ENCODE measurements around the gene TANC1.

TANC1 gene

GRCh38 chr2:158968396-158969161, at the start of gene TANC1:
Gene TANC1 (plus strand): TSS chr2:158968640. CDS start chr2:159065911, 97,271 bp downstream.
- DNase-seq: peak; percentile 28 to 55

GRCh38 chr2:158921599-158922408, 46.6 kb upstream of the TANC1 start:
- DNase-seq: no peak

- no peak for DNase-seq
Observed at GRCh38 chr2:158922601-158923000, 45.8 kb upstream of the TANC1 start.

- no peak for DNase-seq
Observed at GRCh38 chr2:158923180-158923594, 45.3 kb upstream of the TANC1 start.

GRCh38 chr2:158923641-158924040, 44.8 kb upstream of the TANC1 start:
- no peak for DNase-seq

GRCh38 chr2:158926478-158926948, 41.9 kb upstream of the TANC1 start:
- no peak for DNase-seq

GRCh38 chr2:158928515-158928914, 39.9 kb upstream of the TANC1 start:
- DNase-seq: no peak

GRCh38 chr2:158928965-158929364, 39.5 kb upstream of the TANC1 start:
- no peak for DNase-seq

GRCh38 chr2:158931572-158931971, 36.9 kb upstream of the TANC1 start:
- DNase-seq: no peak

GRCh38 chr2:158932131-158932645, 36.3 kb upstream of the TANC1 start:
- no peak for DNase-seq

GRCh38 chr2:158934170-158934569, 34.3 kb upstream of the TANC1 start:
- no peak for DNase-seq

- DNase-seq: no peak
Observed at GRCh38 chr2:158935617-158936016, 32.8 kb upstream of the TANC1 start.

- no peak for DNase-seq
Observed at GRCh38 chr2:158936978-158937377, 31.5 kb upstream of the TANC1 start.

- no peak for DNase-seq
Observed at GRCh38 chr2:158940356-158940755, 28.1 kb upstream of the TANC1 start.

- DNase-seq: no peak
Observed at GRCh38 chr2:158943973-158944372, 24.5 kb upstream of the TANC1 start.

GRCh38 chr2:158948964-158949699, 19.3 kb upstream of the TANC1 start:
- DNase-seq: no peak

- DNase-seq: no peak
Observed at GRCh38 chr2:158953454-158953853, 15.0 kb upstream of the TANC1 start.

- peak; percentile 30 for DNase-seq
Observed at GRCh38 chr2:158953926-158954763, 14.3 kb upstream of the TANC1 start.

GRCh38 chr2:158955842-158956365, 12.5 kb upstream of the TANC1 start:
- no peak for DNase-seq

- no peak for DNase-seq
Observed at GRCh38 chr2:158958365-158958764, 10.1 kb upstream of the TANC1 start.

GRCh38 chr2:158960193-158960592, 8.2 kb upstream of the TANC1 start:
- no peak for DNase-seq

GRCh38 chr2:158962074-158962473, 6.4 kb upstream of the TANC1 start:
- no peak for DNase-seq
